CD4-positive, alpha-beta T cell treated with Interferon gamma for 1 hour (primary cell): ENCODE results near the gene EXOC2.

ENCODE experiments used
- DNase-seq: peaks from one replicate; pipeline ENCODE4 v3.0.0-alpha.2; 2020

Gene EXOC2, protein sequence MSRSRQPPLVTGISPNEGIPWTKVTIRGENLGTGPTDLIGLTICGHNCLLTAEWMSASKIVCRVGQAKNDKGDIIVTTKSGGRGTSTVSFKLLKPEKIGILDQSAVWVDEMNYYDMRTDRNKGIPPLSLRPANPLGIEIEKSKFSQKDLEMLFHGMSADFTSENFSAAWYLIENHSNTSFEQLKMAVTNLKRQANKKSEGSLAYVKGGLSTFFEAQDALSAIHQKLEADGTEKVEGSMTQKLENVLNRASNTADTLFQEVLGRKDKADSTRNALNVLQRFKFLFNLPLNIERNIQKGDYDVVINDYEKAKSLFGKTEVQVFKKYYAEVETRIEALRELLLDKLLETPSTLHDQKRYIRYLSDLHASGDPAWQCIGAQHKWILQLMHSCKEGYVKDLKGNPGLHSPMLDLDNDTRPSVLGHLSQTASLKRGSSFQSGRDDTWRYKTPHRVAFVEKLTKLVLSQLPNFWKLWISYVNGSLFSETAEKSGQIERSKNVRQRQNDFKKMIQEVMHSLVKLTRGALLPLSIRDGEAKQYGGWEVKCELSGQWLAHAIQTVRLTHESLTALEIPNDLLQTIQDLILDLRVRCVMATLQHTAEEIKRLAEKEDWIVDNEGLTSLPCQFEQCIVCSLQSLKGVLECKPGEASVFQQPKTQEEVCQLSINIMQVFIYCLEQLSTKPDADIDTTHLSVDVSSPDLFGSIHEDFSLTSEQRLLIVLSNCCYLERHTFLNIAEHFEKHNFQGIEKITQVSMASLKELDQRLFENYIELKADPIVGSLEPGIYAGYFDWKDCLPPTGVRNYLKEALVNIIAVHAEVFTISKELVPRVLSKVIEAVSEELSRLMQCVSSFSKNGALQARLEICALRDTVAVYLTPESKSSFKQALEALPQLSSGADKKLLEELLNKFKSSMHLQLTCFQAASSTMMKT

DNA sequence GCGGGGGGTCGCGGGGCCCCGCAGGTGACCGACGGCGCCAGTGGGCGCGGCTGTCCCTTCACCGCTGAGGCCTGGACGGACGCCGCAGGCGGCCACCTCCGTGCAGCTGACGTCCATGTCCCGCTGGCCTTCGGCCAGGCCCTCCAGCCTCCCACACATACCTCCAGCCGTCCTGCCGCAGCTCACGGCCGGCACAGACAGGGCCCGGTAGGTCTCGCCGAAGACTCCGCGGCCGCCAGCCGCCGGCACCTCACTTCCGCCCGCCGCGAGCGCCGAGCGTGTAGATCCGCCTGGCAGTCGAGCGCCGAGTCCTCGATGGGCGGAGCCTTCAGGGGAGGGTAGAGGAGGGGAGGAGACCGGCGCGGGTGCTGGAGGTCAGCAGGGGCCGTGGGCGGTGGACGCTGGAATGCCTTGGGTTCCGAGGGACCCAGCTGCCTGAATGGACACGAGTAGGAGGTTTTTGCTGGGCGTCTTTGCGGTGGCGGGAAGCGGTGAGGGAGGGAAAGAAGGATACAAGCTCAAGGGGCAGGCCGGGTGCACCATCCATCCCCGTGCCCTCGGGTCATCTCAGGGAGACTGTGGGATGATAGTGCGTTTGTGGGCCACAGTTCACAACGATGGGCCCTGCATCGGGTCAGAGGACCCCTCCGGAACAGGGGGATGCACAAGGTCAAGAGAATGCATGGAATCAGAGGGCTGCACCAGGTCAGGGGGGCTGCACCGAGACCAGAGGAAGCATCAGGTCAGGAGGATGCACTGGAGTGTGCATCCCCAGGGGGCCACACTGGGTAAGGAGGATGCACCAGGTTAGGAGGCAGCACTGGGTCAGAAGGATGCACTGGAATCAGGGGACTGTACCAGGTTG lies at the start of gene EXOC2:
Gene EXOC2 (minus strand): TSS at position 282 of the 865 bp plus-strand sequence. CDS start 55,321 bp downstream, outside the sequence.
- DNase-seq: peak; percentile 77

DNA sequence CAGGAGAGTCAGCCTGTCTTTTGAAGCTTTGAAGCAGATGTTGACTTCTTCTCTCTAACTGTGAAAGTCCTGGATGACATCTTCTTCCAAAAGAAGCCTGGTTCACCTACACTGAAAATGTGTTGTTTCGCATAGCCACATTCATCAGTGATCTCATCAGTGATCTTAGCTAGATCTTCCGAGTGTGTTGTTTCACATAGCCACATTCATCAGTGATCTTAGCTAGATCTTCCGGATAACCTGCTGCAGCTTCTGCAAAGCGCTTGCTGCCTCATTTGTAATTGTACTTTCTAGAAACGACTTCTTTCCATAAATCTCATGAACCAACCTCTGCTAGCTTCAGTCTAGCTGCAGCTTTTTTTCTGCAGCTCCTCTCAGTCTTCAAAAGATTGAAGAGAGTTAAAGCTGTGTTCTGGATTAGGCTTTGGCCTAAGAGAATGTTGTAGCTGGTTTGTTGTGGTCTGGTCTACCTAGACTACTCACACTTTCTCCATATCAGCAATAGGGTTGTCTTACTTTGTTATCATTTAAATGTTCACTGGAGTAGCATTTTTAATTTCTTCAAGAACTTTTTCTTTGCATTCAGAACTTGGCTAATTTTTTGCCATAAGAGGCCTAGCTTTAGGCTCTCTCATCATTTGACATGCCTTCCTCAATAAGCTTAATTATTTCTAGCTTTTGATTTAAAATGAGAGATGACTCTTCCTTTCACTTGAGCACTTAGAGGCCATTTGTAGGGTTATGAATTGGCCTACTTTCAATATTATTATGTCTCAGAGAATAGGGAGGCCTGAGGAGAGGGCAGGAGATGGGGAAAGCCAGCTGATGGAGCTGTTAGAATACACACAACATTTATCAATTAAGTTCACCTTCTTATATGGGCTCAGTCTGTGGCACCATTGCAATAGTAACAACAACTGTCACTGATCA lies 48.7 kb upstream of the EXOC2 start:
- DNase-seq: no peak

DNA sequence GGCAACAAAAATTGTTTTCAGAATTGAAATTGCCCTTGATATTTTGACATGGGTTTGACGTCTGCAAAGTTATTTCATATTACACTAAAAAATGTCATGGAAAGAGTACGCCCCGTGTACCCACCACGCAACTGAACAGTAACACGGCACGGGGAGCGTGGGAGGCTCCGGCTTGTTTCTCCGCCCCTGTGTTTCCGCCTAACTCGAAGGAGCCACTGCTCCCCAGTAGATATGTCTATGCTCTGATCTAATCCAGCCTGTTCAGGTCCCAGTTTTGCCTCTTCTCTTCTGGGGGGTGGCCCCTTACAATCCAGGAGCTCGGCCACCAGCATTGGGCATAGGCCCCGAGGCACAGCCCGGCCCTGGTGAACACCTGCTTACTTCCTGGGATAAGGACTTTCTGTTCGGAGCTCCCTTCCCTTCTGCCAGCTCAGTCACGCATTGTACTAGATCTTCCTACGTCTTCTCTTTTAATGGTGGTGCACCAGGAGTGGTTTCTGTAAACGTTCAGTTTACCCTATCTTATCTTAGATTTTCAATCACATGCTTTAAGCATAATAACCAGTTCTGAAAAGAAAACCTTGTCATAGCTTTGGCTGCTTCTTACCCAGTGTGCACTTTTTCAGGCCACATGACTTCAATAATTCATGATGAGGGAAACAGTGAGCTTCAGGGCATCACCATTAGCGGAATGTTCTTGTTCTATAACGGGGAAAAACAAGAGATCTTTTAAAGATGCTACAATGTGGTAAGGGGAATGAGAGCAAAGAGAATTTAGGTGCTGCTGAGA lies 43.9 kb upstream of the EXOC2 start:
- DNase-seq: no peak

DNA sequence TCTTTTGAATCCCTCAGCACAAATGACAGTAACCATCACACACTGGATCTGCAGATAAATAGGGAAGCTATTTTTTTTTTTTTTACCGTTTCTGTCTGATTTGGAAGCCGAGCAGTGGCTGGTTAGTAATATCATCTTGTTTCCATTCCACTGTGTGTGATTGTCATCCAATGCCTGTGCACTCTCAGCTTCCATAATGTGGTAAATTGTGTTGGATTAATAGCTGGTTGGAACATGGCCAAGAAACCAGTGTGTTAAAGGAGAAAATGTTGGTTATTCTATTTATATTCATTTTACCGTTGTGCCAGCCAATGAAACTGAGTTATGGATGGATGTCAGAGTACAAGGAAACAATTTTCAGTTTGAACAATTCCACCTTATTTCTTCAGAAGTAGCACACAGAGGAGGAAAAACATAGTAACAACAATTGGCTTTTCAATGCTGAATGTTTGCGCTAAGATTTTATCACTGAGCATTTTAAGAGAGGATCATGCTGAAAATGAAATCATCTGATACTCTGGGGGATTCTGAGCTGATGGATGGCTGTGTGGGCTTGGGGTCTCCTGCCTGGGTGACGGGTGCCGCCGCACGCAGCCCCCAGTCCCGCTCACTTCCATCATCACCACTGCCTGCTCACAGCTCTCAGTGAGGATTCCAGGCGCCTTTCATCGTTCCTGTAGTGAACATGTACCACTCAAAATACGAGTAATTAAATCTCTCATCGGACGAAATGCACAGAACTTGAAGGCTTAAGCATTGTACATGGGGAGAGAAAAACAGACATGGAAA lies 40.7 kb upstream of the EXOC2 start:
- no peak for DNase-seq

DNA sequence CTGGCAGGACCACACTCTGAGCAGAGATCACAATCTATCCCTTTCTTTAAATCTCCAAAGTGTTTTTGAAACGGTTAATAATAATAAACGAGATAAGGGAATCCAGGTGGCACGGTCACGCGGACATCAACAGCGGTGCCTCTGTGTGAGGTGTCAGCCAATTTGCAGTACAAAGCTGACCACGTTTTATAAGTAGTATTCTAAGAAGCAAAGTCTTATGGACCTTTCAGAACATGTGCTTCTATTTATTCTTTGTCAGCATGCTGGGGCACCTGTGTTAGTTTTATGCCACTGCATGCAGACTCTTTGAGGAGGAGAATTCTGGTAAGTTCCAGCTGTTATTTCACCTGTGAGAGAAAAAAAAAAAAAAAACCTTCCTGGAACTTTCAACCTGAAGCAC lies 39.0 kb upstream of the EXOC2 start:
- DNase-seq: no peak

DNA sequence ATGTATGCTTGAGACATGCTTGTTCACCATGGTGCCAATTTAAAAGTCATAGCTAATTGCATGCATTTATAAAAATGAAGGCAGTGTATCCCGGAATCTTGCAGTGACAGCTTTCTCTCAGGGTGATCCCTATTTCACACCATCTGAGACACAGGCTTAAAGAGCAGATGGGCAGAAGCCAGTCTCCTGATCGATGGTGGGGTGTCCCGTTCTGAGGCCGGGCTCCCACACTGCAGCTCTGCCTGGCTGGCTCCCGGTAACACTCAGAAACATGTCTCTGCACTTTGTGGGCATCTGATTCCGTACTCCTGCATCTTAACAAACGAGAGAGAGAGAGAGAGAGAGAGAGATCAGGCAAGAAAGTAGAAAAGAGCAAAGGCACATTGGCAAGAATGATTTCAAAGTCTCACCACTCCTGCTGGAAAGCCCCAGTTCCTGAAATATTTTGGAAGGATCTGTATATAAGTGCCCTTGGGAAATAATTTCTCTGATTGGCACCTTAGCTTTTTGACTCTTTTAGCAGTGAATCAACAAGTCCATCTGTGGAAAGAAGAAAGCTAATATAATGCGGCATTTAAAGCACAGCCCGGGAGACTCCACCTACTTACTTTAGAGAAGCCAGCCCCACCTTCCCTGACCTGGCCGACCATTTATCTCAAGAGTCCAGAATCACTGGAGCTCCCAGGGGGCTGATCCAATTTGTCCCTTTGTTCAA lies 36.8 kb upstream of the EXOC2 start:
- DNase-seq: no peak

DNA sequence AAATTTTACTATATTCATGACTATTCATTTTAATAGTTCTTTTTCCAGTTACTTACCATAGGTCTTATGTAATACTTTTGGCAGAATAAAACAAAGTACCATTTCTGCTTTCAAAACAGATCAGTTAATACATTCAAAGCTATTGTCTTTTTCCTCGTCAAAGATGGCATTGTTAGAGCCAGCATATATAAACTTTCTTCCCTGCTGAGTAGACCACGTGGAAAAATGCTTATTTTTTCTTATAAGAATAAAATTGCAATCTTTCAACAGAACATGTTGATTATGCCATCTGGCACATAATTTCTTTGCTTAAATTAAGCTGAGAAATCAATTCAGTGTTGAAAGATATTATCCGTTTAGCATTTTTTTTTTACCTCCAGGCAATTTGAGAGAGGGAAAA lies 34.9 kb upstream of the EXOC2 start:
- no peak for DNase-seq

DNA sequence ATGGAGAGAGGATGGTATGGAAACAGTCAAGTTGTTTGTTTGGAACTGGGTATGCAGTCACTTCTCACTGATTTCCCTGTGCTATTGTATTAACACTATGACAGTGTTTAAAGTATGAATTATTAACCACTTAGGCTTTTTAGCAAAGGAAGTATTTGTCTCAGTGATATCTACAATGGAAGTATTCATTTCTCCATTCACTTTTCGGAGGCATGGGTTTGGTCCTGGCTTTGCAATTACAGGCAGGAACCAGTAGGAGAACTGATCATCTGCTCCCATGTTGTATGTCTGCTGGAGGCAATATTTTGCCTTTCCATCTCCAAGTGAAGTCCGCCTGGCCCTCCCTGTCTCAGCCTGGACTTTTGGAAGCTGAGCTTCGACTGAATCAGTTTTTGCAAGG lies 30.6 kb upstream of the EXOC2 start:
- DNase-seq: no peak

DNA sequence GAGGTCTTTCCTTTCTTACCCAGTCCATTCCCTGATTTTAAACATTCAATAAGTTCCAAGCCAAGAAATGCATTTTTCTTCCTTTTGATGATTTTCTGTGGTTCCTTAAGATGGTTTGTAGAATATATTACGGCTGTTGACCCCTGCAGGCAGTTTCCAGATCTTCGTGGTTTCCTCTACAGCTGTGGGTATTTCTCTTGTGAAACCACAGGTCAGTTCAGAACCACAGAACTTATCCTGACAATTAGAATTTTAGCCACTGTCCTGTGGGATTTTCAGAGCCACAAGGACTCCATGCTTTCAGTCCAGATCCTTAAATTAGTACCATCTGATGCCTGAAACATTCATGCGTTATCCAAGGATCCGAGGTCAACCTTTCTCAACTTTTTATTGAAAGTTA lies 29.7 kb upstream of the EXOC2 start:
- no peak for DNase-seq

DNA sequence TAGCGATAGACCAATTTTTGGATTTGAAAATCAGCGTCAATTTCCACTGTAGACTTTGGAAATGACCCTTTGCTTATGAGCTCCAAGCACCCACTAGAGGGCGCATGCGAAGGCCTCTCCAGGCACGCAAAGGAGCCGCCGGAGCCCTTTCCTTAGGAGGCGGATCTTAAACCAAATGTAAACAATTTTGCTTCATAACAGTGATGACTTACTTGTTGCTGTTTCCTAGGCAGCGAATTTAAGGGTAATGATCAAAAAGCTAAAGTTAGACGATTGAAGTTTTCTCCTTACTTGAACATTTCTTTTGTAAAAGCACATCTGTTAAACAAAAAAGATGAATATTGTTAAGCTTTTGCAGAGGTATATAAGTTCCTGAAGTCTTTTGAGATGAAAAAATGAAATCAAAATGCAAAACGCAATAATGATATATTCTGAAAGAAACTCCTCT lies 29.2 kb upstream of the EXOC2 start:
- DNase-seq: peak; percentile 51

DNA sequence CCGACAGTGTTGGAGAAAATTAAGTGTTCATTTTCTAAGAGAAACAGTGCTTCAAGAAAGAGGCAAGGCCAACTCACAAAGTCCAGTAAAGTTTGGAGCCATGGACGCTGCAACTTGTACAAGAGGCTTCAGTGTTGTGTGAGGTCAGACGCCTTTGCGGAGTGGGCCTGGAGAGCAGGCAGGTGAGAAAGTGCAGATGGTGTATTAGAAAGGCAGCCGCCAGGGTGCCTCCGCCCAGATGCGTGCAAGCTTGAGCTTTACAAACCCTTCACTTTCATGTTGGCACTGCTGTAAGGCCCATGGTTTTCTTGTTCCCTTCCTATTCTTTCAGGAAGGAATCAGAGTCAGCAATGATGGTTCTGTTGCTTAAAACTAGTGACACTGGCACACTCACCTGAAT lies 25.4 kb upstream of the EXOC2 start:
- DNase-seq: no peak

DNA sequence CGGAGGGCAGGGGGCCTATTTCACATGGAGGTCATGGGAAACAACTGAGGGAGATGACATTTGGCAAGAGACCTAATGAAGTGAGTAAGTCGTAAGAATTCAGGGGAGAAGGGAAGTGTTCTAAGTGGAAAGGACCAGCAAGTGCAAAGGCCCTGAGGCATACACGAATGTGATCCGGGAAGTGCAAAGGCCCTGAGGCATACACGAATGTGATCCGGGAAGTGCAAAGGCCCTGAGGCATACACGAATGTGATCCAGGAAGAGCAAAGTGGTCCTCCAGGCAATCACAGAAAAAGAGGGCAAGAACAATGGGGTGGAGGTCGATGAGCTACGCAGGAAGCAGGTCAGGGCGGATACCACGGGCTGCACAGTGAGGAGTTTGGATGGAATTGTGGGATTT lies 24.2 kb upstream of the EXOC2 start:
- DNase-seq: no peak

DNA sequence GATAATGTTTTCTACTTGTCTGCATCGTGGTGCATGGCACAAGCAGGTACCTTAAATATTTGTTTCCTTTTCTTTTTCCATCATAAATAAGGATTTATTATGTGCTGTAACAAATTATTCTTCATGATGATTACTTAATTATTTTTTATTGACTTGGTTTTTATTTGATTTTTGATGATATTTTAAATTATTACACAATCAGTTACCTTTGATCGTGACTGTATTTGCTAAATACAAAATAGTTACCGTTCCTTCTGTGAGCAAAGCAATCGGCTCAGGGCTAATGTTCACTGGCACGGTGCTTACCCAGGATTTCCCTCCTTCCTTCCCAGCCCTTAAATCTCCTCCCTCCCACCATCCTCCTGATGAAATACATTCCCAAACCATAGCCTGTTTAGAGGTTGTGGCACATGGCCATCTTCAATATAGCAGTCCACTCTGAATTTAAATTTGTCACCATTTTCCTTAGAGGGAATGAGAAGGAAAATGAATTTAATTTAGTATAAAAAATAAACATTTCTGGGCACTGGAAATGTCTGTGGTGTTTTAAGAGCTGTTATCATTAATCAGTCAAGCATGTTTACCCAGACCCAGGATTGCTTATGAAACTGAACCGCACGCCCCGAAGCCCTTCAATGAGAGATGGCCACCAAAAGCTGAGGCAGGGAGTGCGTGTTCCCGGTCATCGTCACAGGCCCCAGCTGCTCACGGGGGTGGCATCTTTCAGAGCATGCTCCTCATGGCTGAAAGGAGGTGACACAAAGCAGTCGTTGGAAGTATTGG lies 23.0 kb upstream of the EXOC2 start:
- no peak for DNase-seq

DNA sequence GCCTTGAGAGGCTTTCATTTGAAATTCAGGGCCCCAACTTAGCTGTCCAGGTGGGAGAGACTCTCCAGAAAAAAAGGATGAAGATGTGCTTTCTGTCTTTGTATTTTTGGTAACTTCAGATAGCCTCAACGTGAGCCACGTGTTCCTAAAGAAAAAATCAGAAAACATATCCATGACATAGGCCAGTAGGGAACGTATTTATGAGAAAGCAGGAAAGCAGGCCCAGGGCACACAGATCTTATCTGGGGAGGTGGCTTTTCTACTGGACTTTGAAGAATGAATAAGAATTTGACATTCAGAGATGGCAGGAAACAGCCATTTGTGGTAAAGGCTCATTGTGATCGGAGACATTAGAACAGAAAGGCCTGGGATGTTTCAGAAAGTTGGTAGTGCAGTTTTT lies 21.2 kb upstream of the EXOC2 start:
- no peak for DNase-seq

DNA sequence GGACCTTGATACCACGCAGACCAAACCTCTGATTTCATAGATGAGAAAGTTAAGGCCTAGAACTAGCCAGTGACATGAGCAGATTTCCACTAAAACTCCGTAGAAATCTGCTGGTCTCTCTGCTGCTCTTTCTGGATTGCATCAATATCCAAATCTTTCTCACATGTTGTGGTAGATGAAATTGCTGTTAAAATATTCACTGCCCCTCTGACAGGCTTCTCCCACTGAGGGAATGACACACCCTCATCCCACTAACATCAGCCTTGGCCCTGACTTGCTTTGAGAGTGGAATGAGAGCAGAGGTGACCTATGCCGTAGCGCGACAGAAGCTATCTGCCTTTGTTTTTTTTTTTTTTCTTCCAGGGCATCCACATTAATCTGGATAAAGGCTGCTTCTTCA lies 20.4 kb upstream of the EXOC2 start:
- no peak for DNase-seq

DNA sequence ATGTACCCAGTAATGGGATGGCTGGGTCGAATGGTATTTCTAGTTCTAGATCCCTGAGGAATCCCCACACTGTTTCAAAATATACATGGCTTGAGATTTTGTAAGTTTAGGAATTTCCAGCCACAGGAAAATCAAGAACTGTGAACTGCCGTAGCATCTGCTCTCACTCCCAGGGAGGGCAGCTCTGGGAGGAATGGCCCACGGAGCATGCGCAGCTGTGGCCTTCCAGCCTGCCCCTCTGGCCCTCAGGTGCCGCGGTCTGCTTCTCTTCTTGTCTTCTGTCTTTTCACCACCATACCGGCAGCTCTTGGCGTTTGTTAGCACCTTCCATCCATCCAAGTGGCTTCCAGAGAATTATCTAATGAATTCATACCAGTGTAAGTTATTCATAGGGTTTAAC lies 19.9 kb upstream of the EXOC2 start:
- DNase-seq: no peak

DNA sequence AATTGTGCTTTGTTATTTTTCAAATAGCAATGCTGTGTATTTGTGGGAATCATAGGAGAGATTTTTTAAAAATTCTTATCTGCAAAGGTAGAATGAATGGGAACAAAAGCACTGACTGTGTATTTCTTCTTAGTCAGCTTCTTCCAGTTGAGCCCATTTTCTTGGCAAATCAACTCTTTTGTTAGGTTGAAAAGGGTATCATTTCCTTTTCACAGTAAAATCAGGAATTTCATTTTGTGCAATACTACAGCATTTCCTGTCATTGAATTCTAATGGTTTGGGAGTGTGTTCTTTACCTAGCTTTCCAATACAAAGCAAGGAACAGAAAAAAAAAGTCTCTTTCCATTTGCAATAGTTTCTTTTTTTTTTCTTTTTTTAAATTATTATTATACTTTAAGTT lies 19.0 kb upstream of the EXOC2 start:
- DNase-seq: no peak
